NCI-H1436 (cell line): Measurements from ENCODE around the gene RPL12.
"Not testable (repeated sequence)": the region's sequence is repeated elsewhere in the genome, so short reads cannot be mapped to it uniquely, and the experiment has no call there.

Experiments used
- DNase-seq: peaks from one replicate; lab custom pipeline; 2025; lab: John Stamatoyannopoulos, UW

RPL12 gene

GRCh38 chr9:127467621-127468020 lies 16.4 kb upstream of the RPL12 start:
- no peak for DNase-seq

- DNase-seq = not testable (repeated sequence)
These were observed 15.3 kb upstream of the RPL12 start for GRCh38 chr9:127466407-127466917.

- no peak for DNase-seq
These were observed 12.7 kb upstream of the RPL12 start for GRCh38 chr9:127463911-127464310.

GRCh38 chr9:127463382-127463781 lies 12.2 kb upstream of the RPL12 start:
- DNase-seq = no peak

- DNase-seq = no peak
These were observed 7.7 kb upstream of the RPL12 start for GRCh38 chr9:127458921-127459320.

GRCh38 chr9:127457191-127457878 lies 6.1 kb upstream of the RPL12 start:
- no peak for DNase-seq

GRCh38 chr9:127455324-127455992 lies 4.3 kb upstream of the RPL12 start:
- DNase-seq = no peak

GRCh38 chr9:127452691-127453090 lies 1.5 kb upstream of the RPL12 start:
- DNase-seq = no peak

GRCh38 chr9:127451858-127452656 lies 851 bp upstream of the RPL12 start:
- DNase-seq = no peak

GRCh38 chr9:127451608-127451857 lies 327 bp upstream of the RPL12 start:
- DNase-seq = no peak

- DNase-seq = no peak
These were observed 904 bp downstream of the RPL12 start for GRCh38 chr9:127450243-127450760.

- no peak for DNase-seq
These were observed 1.8 kb downstream of the RPL12 start for GRCh38 chr9:127449332-127449966.

GRCh38 chr9:127448112-127448805 lies 2.9 kb downstream of the RPL12 start:
- no peak for DNase-seq

- DNase-seq = no peak
These were observed 3.6 kb downstream of the RPL12 start for GRCh38 chr9:127447416-127448111.

GRCh38 chr9:127446713-127447415 lies 4.3 kb downstream of the RPL12 start:
- no peak for DNase-seq

GRCh38 chr9:127445851-127446712 lies 5.1 kb downstream of the RPL12 start:
- no peak for DNase-seq

GRCh38 chr9:127444921-127445850 lies 6.0 kb downstream of the RPL12 start:
- DNase-seq = no peak

GRCh38 chr9:127444283-127444920 lies 6.8 kb downstream of the RPL12 start:
- no peak for DNase-seq
